CD4-positive, alpha-beta T cell treated with Interleukin-10 for 1 hour (primary cell): ENCODE results near the gene KCNG2.

Experiments used
- DNase-seq: peaks from one replicate; pipeline ENCODE4 v3.0.0-alpha.2; 2020

KCNG2 gene

DNA sequence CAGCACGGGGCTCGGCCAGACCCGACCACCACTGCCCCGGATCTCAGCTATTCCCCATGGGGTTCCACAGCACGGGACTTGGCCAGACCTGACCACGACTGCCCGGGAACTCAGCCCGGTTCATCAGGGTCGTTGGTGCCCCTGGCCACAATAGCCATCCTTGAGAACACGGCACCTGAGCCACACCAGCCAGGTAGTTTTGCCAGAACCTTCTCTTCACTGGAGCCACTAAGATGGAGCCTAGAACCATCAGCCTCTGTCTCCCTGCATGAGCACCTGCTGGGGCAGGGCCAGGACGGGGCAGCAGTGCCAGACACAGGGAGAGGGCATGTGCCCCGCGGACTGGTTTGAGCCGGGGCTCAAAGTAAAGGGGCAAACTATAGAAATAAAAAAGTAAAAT, 11.4 kb upstream of the KCNG2 start:
- no peak for DNase-seq

DNA sequence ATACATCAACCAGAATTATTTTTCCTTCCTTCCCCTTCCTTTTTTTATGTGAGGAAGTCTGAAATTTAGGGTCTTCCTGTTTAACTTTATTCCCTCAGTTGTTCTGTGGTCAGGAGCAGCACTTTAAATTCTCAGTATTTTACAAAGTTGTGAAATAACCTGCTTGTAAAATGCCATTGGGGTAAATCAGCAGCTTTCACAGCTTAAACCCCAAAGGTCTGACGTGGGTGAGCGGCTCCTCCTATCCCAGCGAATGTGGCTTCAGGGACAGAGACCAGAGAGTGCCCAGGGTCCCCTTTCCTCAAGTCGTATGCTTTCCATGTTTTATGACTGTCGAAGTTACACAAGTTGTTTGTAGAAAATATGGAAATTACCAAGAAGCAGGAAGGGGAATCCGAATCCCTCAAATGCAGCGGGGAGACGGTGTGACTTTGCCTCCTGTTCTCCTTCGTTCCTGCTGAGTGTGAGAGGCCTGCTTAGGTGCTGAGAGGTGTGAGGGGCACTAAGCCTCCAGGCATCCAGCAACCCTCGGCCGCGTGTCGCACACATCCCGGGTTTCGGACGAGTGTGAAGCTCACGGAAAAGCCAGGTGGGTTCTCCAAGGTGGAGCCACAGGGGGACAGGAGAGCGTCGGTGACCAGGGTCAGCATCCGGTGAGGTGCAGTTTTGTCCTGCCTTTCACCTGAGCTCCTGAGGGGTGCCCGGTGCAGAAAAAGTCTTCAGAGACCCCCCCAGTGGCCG, 10.8 kb upstream of the KCNG2 start:
- DNase-seq, result no peak

DNA sequence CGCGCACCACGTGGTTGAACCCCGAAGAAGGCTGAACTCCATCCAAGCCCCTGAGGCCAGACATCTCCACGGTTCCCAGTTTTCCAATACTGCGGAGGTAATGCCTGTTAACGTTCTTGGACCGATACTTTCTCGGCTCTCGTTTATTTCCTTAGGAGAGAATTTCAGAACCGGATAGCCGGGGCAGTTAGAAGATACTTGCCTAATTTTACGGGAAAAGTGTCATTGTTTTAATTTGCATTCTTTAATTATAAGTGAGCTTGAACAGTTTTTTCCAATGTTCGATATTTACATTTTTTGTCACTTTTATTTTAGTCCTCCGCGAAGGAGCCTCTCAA, 10.2 kb upstream of the KCNG2 start:
- no peak for DNase-seq

DNA sequence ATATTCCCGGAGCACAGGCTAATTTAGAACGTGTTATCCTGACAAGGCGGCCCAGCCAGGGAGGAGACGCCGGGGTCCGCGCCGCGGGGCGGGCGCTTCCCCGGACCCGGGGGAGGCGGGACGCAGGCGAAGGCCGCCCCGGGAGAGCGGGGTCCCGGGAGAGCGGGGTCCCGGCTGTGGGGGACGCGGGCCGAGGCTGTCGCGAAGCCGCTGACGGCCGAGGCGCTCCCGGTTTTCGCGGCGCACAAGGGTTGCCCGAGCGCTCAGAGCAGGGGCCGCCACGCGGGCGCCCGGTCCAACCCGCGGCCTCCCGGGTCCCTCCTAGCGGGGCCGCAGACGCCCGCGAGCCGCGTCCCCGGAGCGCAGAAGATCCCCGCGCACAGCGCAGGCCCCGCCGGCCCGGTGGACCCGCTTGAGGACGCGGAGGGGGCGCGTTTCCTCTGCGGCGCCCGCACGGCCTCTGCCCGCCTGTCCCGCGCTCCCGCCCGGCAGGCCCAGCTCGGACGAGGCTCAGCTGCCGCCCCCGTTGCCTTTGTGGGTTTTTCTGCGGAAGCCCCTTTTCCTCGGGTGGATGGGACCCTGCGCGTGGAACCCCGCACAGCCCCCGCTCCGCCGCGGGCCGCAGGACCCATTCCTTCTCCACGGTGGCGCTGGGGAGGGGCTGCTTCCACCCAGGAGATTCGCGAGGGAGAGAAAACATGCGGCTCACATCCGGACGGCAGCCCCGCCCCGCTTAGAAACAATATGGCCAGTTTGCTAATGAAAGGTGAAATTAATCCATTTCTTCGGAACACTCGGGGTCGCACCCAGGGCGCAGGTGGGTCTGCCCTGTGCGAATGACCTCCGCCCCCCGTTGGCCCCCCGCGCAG, 9.6 kb upstream of the KCNG2 start:
- DNase-seq, result no peak

DNA sequence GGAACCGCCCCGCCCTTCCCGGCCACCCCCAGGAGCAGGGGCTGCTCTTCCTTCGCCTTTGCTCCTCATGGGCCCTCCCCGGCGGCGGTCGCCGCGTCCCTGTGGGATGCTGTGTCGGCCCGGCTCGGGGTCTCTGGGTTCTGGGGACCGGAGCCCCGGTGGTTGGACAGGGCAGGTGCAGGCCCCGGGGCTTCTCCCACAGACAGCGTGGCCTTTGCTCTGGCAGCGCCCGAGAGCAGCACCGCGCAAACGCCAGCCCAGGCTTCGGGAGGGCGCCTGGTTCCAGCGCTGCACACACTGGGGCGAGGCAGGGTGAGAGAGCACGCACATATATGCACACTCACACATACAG, 9.0 kb upstream of the KCNG2 start:
- DNase-seq, result no peak

DNA sequence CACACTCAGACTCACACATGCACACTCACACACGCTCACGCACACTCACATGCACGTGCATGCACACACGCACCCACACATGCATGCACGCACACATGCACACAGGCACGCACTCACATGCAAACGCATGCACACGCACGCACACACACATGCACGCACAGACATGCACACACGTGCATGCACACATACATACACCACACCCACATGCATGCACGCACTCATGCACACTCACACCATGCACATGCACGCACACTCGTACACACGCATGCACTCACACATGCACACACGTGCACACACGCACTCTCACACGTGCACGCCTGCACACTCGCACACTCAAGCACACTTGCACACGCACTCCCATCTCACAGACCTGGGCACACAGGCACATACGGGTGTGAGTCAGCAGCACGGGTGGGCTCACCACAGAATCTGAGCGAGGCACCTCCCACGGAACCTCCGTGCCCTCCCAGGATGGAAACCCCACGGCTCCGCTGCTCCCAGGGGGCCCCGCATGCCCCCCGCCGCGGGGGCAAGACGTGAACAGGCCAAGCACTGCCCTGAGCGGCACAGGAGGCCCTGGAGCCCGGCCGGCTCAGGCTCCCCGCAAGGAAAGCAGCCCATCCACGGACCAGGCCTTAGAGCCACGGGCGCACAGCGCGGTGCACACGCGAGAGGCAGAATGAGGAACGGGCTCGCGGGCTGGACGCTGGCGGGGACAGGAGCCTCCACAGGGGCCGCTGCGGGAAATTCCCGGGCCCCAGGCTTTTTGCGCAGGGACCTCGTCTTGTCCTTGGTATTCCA, 8.4 kb upstream of the KCNG2 start:
- DNase-seq, result no peak

DNA sequence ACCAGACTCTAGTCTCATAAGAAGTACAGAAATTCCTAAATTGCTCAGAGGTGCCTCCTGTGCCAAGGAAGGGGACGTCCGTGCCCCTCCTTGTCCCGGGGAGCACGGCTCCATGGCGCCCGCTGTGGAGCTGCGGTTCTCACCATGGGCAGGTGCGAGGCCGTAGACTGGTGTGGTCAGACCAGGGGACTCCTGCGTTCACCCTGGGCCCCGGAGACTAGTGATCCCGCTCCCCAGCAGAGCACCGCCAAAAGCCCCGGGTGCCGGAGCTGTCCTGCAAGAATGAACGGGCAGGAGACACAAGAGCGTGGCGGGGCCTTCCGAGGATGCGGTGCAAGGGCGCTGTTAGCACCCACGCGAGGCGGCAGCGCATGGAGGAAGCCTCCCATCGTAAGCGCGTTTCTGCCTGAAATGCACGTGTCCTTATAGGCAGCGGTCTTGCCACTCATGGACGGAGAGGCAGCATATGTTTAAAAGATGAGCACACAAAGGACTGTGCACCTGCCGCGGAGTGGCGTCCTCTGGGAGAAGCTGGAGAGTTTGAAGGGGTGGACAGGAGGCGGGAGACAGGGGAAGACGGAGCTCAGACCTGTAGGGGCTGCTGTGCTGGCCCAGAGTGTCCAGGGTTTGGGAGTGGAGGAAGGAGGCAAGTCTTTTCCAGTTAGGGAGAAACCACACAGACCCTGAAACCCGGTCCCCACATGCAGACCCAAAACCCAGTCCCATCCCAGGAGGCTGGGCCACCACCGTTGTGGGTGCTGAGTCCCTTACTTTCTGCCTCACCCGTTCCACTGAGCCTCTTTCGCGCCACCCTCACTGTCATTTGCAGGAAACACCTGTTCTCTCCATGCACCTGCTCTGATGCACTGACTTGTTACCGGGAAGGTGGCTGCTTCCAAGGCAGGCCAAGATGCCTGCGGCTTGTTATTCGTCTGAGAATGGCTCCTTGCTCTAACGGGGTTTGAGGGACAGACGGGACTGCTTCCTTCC, 7.5 kb upstream of the KCNG2 start:
- DNase-seq, result no peak

DNA sequence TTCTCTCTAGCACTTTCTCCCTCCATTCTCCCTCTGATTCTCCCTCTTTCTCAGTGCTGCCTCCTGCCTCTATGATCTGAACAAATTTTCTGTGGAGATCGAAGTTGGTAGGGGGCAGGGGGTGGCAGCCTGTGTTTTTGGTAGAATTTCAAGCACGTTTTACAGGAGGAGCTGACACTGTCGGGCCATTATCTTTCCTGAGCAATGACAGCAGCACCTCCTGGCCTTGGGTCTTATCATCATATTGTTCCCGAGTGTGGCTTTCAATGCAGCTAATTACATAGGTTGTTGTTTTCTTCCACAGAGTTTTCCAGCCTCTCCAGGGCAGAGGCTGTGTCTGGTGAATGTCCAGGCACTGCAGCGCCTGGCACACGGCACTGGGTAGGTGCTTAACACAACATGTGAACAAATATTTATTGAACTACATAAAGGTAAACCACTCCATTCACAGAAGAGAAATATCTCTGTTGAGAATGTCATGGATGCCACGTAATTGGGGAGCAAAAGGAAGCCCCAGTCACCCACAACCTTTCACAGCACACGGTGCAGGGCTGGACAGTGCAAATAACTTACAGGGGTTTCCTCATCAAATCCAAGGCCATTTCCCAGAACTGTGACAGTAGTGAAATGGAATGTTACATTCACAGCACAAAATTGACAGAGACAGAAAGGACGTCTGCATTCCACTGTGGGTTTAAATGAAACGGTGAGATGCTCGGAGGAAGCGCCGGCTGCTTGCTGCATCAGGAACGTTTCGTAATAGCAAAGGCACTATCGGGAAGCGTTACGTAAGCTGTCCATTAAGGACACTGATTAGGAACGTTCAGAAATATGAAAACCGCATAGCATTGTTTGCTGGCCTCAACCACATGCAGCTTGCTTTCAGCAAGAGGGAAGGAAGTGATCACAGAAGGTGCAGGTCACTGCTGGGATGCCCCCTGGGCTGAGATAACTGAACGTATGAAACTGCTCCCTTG, 6.5 kb upstream of the KCNG2 start:
- peak; percentile 26 for DNase-seq

DNA sequence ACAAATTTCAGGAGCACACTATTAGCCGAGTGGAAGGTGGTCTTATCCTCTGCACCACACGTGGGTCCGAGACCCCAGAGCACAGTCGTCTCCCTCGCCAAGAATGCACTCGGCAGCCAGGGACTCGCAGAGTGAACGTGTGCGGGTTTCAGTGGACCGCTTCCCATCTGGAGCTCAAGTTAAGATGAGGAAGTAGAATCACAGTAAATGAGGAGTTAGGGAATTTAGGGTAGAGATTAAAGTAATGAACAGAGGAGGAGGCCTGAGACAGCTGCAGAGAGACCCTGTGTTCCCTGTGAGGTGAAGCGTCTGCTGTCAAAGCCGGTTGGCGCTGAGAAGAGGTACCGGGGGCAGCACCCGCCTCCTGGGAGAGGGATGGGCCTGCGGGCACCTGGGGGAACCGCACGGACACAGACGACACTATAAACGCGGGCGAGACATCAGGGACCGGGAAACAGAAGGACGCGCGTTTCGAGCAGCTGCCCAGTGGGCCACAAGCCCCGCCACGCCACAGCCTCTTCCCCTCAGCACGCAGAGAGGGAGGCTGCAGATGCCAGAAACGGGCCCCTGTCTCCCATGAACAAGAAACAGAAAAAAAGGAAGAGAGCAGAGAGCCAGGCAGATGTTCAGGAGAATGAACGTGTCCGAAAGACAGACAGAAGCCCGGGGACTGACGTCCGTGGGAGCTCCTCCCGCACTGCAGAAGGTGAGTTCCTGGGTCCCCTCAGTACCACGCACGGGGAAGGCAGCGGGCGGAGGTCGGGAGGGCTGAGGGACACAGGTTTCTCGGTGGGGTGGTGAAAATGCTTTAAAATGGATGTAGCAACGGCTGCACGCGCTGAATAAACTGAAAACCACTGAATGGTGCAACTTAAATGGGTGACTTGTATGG, 5.4 kb upstream of the KCNG2 start:
- DNase-seq, result no peak

DNA sequence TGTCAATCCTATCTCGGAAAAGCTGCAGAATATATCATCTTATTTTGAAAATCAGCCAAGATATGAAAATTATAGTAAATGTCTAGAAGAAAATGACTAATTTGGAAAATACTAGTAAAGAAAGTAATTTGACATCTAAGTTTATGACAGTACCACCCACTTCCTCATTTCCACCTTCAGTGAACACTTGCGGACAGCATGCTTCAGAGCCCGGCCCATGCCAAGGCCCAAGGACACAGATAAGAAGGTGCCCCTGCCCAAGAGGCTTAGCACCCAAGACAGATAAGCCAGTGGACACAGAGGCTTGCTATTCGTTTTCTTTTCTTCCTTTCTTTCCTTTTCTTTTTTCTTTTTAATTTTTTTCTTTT, 4.8 kb upstream of the KCNG2 start:
- no peak for DNase-seq

DNA sequence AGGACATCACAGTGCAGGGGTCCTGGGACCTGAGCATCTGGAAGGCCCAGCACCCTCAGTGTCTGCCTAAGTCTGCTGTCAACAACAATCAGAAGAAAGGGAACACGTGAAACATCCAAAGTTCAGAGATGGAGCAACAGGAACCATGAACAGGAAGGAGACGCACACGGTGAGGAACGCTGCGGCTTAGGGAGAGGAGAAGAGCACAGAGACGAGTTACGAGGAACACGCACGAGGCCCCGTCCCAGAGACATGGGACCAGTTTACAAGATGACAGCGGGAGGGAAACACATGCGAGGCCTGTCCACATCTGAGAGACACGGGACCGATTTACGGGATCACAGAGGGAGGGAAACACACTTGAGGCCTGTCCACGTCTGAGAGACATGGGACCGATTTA, 2.9 kb upstream of the KCNG2 start:
- DNase-seq, result no peak

DNA sequence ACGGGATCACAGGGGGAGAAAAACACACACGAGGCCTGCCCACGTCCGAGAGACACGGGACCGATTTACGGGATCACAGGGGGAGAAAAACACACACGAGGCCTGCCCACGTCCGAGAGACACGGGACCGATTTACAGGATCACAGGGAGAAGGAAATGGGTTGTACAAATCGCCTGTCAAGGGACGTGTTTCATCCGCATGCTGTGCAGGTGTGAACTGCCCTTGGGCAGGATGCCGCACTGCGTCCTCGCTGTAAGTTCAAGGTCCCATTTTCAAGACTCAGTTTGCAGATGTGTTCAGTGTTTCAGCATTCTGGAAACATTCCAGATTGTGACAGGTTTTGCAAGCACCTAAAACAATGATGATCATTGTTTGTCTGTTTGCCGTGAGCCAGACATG, 2.3 kb upstream of the KCNG2 start:
- DNase-seq, result no peak

DNA sequence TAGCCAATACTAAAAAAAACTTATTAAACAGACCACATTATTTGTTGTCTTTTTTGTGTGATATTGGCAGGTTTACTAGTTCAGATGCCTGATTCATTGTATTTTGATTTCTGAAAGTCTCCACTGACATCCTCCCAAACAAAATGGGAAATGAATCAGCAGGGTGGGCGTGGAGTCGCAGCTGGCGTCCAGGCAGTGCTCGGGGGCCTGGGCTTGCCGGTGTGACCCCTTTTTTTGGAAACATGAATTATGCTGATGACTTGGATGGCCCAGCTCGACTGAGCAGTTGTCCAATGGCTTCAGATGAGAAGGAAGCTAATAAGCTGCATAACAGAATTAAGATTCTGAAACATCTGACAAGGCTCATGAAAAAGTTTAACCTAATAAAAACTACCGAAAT, 1.7 kb upstream of the KCNG2 start:
- no peak for DNase-seq

DNA sequence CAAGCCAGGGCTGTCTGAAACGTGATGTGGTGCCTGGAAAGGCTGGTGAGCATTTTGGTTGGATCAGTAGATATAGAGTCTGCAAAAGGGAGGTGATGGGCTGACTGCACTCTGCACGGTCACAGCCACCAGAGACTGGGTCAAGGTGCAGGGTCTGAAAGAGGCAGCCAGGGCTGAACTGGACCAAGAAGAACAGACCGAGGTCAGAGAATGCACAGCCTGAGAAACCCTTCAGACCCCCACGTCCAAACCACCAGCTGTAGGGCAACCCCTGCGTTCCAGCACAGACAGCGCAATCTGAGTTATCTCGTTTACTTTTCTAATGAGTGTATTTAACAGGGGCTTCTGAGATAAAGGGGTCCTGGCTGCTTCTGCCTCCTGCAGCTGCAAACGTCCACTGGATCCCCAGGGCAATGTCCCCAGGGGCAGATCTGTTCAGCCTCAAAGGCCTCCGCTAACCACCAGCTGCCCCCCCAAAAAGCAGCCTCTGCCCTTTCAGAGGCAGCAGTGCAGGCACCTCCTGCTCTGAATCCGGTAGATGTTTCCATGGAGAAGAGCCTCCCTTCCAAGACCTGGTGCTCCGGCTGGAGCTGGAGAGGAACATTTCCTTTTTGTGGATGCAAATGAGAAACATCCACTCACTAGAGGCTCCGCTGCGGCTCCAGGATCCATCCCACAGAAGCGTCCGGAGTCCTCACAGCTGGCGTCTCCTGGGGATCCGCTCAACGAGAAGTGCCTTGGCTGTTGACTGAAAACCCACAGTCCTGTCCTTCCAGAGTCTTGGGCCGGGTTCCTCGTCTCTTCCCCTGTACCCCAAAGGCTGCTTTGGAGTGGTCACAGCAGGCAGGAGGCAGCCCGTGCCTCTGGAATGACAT, 970 bp upstream of the KCNG2 start:
- no peak for DNase-seq

DNA sequence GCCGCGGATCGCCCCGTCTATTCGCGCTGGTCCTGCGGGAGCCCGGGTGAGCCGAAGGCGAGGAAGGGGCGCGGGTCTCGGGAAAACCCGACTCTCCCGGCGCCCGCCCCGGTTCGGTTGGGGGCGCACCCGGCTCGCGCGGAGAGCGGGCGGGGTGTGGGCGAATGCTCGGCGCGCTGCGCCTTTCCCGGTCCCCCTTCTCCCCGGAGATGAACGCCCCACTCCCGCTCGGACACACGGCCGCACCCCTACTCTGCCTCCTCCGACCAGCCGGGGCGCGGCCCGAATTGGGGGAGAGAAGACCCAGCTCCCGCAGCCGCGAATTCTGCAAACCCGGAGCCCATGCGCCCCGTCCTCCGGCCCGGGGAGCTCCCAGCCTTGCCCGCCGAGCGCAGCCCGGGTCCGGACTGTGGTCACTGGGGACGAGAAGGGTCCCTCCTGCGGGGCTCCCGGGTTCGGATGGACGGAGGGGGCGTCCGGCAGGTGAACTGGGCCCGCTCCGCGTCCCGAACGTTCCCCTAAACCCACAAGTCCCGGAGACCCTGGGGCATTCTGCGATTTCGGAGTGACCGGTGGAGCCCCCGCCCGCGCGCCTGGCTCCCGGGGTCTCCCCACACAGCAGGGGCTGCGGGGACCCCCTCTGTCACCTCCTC, 734 bp downstream of the KCNG2 start:
- no peak for DNase-seq

DNA sequence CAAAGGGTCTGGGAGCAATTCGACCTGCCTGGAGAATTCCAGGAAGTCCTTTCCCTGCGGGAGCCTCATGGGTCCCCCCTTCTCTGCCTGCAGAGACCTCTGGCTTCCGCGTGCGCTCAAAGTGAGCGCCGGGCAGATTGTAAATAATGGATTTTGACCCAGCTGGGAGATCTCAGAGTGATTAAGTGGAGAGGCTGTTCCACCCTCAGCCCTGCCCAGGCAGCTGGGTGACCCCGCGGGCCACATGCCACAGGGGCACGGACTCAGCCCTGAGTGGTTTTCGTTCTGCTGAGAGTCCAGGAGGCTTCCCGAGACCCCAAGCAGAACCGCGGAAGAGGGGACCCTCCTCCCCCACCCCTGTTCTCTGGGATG, 1.2 kb downstream of the KCNG2 start:
- no peak for DNase-seq

DNA sequence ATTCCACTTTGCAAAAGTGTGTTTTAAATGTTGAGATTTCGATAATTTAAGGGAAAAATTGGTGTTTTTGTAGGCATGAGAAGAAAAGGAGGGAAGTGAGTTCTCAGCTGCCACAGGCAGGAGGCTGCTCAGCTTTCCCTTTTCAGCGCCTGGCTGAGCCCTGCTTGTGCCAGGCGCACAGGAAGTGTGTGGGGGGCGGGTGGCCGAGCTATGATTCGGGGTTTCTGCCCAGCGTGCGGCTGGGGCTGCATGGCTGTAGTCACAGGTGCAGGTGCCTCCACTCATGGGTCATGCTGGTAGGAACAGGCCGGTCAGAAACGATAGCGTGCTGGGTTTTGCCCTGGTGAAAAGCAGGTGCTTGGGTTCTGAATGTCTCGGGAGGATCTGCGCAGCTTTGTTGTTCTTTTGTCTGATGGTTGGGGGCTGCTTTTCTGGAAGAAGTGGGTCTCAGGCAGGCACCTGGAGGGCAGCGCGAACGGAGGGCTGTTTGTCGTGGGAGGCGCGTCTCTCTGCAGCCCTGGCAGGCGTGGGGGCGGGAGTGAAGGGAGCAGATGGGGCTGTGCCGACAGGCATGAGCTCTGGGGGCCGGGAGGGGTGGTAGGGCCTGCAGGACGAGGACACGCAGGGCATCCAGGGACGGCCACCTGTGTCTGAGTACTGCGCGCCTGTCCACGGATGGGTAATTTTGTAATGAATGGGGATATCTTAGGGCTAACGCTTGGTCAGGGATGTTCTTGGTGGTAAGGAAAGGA, 2.1 kb downstream of the KCNG2 start:
- no peak for DNase-seq
